T-helper 1 cell treated with Interleukin-12 subunit alpha and Interleukin-12 subunit beta and Interleukin-4 antibody, amounts not matched to agents 30 μg/mL and 1 μg/mL, for 36 hours (primary cell): ENCODE measurements around the gene WBP4.
"Not testable (repeated sequence)": the region's sequence is repeated elsewhere in the genome, so short reads cannot be mapped to it uniquely, and the experiment has no call there.

Source experiments
- H3K27ac Mint-ChIP-seq: one replicate; pipeline ENCODE4 v1.8.0; 2021; ENCODE audit warnings: mild to moderate bottlenecking, mixed read lengths
- H3K27me3 Mint-ChIP-seq: one replicate; pipeline ENCODE4 v1.8.0; 2021; ENCODE audit warnings: low read depth, mixed read lengths
- H3K36me3 Mint-ChIP-seq: one replicate; pipeline ENCODE4 v1.8.0; 2021; ENCODE audit warnings: low read depth, mixed read lengths
- H3K4me1 Mint-ChIP-seq: one replicate; pipeline ENCODE4 v1.8.0; 2021; ENCODE audit warnings: low read depth, mixed read lengths
- H3K4me3 Mint-ChIP-seq: one replicate; pipeline ENCODE4 v1.8.0; 2021; ENCODE audit warnings: mild to moderate bottlenecking, moderate library complexity, mixed read lengths
- H3K9me3 Mint-ChIP-seq: one replicate; pipeline ENCODE4 v1.8.0; 2021; ENCODE audit warnings: mixed read lengths

The WBP4 gene

DNA sequence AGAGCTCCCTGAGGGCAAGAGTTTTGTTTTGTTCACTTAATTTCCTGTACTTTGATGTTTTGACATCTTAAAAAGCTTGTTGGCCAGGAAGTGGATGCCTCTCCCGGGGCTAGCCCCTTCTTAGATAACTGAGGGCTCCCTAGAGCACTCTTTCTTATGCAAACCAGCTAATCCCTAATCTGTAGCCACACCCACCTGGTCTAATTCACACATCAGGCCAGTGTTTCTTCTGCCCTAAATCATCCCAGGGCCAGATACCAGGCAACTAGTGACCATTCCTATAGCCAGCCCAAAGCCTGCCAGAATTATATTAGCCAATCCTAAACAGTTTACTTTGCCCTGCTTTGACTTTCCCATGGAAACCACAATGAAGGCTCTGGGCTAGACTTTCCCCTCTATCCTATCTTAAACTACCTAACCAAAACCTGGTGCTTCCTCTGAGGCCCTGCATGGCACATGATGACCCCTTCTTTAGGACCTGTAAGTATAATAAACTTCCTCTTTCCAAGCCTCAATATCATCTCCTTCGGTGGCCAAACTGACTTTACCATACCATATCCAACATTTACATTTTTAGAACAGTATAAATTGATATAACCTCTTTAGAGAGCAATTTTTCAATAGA, 24.8 kb downstream of the WBP4 start:
- Mint-ChIP-seq H3K27ac (no peak overlapping the region), H3K27me3 (no peaks in the 10 kb centered on the region), H3K9me3 (peaks cover 8% of the 10 kb centered on the region), H3K4me1 (no peaks in the 10 kb centered on the region), H3K36me3 (peaks cover 23% of the 10 kb centered on the region), H3K4me3 (no peak overlapping the region)

DNA sequence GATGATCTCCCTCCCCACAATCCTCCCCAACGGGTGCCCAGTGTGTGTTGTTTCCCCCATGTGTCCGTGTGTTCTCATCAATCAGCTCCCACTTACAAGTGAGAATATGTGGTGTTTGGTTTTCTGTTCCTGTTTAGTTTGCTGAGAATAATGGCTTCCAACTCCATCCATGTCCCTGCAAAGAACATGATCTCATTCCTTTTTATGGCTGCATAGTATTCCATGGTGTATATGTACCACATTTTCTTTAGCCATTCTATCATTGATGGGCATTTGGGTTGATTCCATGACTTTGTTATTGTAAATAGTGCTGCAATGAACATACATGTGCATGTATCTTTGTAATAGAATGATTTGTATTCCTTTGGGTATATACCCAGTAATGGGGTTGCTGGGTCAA, 34.4 kb downstream of the WBP4 start:
- not testable (repeated sequence) for H3K4me3 Mint-ChIP-seq, H3K9me3 Mint-ChIP-seq

DNA sequence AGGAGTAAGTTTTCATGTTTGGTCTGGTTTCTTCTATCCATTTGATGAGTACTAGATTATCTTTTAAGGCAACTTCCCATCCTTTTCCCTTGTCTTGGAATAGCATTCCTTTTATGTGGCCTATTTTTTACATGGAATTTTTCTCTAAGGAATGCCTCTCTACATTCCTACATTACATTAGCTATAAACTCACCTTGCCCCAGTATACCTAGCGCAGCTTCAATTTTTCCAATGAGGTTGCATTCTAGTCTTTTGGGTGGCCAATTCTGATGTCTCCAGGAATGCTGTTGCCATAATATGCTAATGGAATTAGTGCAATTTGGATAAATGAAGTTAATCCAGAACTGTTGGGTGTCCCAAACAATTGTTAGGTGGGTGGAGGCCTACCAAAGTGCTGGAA, 37.5 kb downstream of the WBP4 start:
- H3K27ac Mint-ChIP-seq = no peak overlapping the region
- H3K9me3 Mint-ChIP-seq = no peaks in the 10 kb centered on the region
- no peak overlapping the region for H3K4me3 Mint-ChIP-seq
- H3K4me1 Mint-ChIP-seq = no peaks in the 10 kb centered on the region
- peaks cover 4% of the 10 kb centered on the region for H3K27me3 Mint-ChIP-seq
- H3K36me3 Mint-ChIP-seq = no peaks in the 10 kb centered on the region

More for the DNA sequence above, 34.4 kb downstream of the WBP4 start:
- H3K27me3 Mint-ChIP-seq, H3K27ac Mint-ChIP-seq, H3K36me3 Mint-ChIP-seq, H3K4me1 Mint-ChIP-seq: not testable (repeated sequence)

DNA sequence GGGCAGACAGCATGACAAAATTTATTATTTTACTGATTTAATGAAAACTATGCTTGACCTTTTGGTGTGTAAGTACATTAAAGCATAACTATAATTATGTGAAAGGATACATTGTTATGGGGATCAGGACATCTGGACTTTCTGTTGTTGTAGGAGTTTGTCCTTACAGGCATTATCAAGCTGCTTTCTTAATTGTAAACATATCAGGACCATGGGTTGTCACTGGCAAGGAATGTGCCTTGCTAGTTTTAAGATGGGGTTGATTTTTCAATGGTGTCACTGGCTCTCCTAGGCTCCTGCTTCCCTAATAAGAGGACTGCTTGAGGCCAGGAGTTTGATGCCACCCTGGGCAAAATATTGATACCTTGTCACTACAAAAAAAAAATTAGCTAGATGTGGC, 38.7 kb downstream of the WBP4 start:
- Mint-ChIP-seq H3K36me3 (no peaks in the 10 kb centered on the region), H3K4me3 (no peak overlapping the region), H3K27ac (no peak overlapping the region), H3K27me3 (peaks cover 4% of the 10 kb centered on the region), H3K9me3 (no peaks in the 10 kb centered on the region), H3K4me1 (no peaks in the 10 kb centered on the region)

DNA sequence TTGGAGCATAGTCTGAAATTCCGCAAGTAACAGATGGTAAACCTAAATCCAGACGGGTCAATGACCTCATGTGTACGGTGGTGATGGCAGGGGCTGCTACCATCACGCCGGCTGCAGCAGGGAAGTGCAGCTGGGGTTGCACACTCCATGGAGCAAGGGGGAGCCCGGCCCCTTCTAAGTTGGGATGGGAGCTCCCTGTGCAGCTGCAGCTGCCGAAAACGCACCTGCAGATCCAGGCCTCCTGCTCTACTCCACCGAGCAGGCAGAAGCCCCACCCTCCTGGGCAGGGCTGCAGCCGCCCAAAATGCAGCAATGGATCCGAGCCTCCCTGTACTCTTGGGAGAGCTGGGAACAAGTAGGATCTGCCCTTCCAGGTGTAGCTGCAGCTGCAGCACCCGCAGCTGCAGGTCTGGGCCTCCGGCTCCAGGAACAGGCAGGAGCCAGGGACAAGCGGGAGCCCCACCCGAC, 45.8 kb downstream of the WBP4 start:
- Mint-ChIP-seq H3K4me3 (no peak overlapping the region), H3K27me3 (no peaks in the 10 kb centered on the region), H3K27ac (no peak overlapping the region), H3K9me3 (no peaks in the 10 kb centered on the region), H3K4me1 (no peaks in the 10 kb centered on the region), H3K36me3 (no peaks in the 10 kb centered on the region)

DNA sequence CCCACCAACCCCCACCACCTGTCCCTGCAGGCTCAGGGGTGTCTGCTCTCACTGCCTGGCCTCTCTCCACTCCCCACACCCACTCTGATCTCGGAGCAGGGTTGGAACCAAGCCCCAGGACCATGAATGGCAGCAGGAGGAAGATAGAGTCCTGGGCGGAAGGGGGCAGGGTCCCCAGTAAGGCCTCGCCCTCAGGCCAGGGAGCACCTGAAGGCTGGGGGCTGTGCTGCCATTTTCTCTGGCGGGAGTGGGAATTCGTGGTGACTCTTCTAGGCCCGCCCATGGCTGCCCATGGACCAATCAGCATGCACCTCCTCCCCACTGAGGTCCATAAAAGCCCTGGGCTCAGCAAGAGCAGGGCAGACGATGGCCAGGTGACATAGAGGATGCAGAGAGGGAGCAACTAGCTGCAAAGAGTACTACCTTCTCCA, 46.3 kb downstream of the WBP4 start:
- Mint-ChIP-seq H3K9me3 (no peaks in the 10 kb centered on the region), H3K36me3 (no peaks in the 10 kb centered on the region), H3K27ac (no peak overlapping the region), H3K4me1 (no peaks in the 10 kb centered on the region), H3K4me3 (no peak overlapping the region), H3K27me3 (no peaks in the 10 kb centered on the region)

DNA sequence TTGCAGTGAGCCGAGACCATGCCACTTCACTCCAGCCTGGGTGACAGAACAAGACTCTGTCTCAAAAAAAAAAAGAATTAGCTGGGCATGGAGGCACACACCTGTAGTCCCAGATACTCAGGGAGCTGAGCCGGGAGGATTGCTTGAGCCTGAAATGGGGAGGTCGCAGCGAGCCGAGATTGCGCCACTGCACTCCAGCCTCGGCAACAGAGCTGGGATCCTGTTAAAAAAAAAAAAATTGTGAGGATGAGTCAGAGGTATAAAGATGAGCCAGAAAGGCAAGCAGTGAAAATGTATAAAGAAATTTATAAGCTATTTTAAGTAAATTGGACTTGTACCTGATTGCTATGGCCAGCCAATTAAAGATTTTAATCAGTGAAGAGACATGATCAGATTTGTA, 50.1 kb downstream of the WBP4 start:
- no peaks in the 10 kb centered on the region for H3K36me3 Mint-ChIP-seq
- H3K9me3 Mint-ChIP-seq = no peaks in the 10 kb centered on the region
- no peak overlapping the region for H3K27ac Mint-ChIP-seq
- H3K4me1 Mint-ChIP-seq = no peaks in the 10 kb centered on the region
- H3K4me3 Mint-ChIP-seq = no peak overlapping the region
- H3K27me3 Mint-ChIP-seq = no peaks in the 10 kb centered on the region

DNA sequence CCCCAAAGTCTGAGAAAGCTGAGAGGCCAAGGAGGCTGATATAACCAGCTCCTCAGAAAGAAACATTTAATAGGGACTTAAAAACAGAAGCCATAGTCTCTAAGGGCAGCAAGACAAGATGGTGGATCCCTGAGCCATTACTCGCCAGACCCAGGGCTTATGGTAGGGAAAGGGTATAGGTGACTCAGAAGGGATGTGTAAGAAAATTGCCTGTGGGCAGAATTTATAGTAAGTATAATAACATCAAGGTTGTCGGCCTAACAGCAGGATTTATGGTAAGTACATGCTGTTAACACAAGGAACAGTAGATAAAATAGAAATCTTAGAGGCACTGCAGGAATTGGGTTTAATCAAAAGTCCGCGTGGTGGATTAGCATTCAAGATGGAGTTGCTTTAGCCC, 56.6 kb downstream of the WBP4 start:
- Mint-ChIP-seq H3K4me1 (no peaks in the 10 kb centered on the region), H3K27ac (no peak overlapping the region), H3K4me3 (no peak overlapping the region), H3K27me3 (no peaks in the 10 kb centered on the region), H3K9me3 (no peaks in the 10 kb centered on the region), H3K36me3 (no peaks in the 10 kb centered on the region)

DNA sequence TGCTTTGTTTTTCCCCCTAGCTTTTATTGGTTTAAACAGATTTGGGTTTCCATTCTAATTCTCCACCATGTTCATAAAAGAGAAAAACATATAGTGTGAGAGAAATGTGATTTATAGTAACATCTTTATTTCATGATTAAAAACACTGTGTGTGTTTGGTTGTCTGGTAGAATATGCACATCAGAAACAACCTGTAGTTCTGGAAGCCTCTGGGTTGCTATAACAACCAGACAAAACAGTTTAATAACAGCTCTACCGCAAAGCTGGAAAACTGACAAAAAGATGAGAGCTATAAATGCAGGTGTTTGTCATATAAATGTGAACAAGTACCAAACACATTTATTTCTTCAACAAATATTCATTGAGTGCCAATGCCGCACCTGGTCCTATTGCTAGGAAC, 61.5 kb downstream of the WBP4 start:
- no peak overlapping the region for H3K27ac Mint-ChIP-seq
- no peaks in the 10 kb centered on the region for H3K27me3 Mint-ChIP-seq
- H3K9me3 Mint-ChIP-seq = peaks cover 3% of the 10 kb centered on the region
- H3K4me1 Mint-ChIP-seq = no peaks in the 10 kb centered on the region
- H3K36me3 Mint-ChIP-seq = peaks cover 4% of the 10 kb centered on the region
- H3K4me3 Mint-ChIP-seq = no peak overlapping the region

DNA sequence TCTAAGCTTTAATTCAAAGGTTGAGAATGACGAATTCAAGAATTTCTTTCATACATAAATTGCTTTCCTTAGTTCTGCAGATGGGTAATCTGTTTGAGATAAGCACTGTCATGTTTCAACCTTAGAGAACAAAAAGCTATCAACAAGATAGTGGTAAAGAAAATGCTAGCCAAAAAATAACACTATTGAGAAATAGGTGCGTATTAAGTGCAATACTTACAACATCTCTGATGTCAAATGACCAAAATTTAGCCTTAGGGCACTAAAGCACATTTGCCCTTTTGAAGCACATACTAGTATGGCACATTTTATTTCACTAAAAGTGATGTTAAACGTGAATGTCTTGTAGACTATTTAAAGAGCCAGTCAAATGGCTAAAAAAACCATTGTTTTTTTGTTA, 66.4 kb downstream of the WBP4 start:
- Mint-ChIP-seq H3K27ac (no peak overlapping the region), H3K9me3 (peaks cover 3% of the 10 kb centered on the region)

DNA sequence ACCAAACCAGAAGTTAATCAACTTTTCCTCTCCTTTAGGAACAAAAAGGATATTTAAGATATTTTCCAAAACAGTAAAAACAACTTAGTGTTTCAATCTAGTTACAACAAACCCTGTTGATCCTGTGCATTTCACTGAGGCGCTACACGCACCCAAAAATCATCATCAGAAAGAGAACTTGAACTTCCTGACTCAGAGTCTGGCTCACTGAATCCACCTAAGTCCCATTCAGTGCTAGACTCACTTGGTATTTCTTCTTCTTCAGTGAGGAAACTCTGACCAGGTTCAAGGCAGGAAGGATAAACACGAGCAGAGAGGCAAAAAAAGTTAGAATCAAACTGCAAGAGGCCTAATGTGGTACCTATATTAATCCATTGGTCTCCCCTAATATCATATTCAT, 69.0 kb downstream of the WBP4 start:
- H3K36me3 Mint-ChIP-seq = peaks cover 15% of the 10 kb centered on the region
- H3K4me1 Mint-ChIP-seq = peaks cover 34% of the 10 kb centered on the region
- peaks cover 3% of the 10 kb centered on the region for H3K9me3 Mint-ChIP-seq
- peak overlapping the region; percentile 10 for H3K27ac Mint-ChIP-seq
- peak overlapping the region; percentile 95 for H3K4me3 Mint-ChIP-seq
- H3K27me3 Mint-ChIP-seq = no peaks in the 10 kb centered on the region

More for the DNA sequence above, 66.4 kb downstream of the WBP4 start:
- Mint-ChIP-seq H3K27me3 (no peaks in the 10 kb centered on the region), H3K4me3 (no peak overlapping the region), H3K4me1 (peaks cover 23% of the 10 kb centered on the region), H3K36me3 (peaks cover 15% of the 10 kb centered on the region)

DNA sequence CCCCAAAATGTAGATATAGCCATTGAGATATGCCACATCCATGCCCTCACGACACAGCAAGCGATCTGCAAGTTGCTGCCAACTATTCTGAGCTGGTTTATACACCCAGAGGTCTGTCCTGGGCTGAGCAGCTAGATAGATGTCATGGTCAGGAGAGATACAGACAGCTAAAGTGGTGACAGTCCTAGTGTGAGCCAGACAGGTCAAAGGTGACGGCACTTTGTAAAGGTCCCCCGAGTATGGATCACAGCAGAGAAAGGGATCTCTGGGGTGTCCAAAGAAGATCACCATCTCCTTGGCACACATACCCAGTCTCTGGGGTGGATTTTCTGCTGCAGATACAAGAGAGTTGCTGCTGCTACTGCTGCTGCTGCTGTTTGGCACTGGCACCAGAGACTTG, 69.9 kb downstream of the WBP4 start:
- peak overlapping the region; percentile 95 for H3K4me3 Mint-ChIP-seq
- H3K36me3 Mint-ChIP-seq = peaks cover 15% of the 10 kb centered on the region
- H3K27ac Mint-ChIP-seq = peak overlapping the region; percentile 10
- peaks cover 34% of the 10 kb centered on the region for H3K4me1 Mint-ChIP-seq
- H3K27me3 Mint-ChIP-seq, H3K9me3 Mint-ChIP-seq: not testable (repeated sequence)

DNA sequence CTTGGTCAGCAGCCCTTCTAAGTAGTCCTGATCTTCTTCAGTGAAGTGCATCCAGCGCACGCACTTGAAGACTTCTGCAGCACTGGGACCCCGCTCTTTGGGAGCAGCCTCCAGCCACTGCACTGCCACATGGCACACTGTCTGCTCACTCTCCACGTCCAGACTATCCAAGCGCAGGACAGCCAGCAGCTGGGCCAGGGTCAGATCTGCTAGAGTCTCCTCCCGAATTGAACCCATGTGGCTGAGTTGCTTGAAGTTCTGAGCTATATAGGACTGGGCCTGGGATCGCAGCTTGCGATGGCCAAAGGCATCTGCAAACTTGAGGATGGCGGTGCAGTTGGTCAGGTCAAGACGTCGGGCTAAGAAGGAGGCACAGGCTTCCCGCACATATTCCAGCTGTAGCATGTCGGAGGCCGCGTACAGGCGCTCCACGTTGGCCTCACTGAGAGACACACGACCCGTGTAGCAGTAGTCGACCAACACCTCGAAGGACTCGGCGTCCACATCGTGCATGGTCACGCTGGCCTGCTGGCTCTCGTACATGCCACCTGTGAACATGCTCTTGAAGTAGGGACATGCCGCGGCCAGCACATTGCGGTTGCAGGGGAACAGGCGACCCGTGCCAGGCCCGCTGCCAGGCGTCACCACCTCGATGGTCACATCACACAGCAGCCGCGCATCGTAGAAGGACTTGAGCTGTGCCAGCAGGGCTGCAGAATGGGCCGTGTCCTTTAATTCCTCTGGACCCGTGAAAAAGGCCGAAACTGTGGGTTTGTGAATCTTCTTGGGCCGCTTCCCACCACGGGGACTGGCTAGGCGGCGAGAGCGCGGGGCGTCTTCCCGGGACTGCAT, 70.6 kb downstream of the WBP4 start:
- peaks cover 14% of the 10 kb centered on the region for H3K36me3 Mint-ChIP-seq
- peaks cover 34% of the 10 kb centered on the region for H3K4me1 Mint-ChIP-seq
- peak overlapping the region; percentile 90 for H3K27ac Mint-ChIP-seq
- H3K4me3 Mint-ChIP-seq = peak overlapping the region; percentile 95
- H3K9me3 Mint-ChIP-seq, H3K27me3 Mint-ChIP-seq: not testable (repeated sequence)

DNA sequence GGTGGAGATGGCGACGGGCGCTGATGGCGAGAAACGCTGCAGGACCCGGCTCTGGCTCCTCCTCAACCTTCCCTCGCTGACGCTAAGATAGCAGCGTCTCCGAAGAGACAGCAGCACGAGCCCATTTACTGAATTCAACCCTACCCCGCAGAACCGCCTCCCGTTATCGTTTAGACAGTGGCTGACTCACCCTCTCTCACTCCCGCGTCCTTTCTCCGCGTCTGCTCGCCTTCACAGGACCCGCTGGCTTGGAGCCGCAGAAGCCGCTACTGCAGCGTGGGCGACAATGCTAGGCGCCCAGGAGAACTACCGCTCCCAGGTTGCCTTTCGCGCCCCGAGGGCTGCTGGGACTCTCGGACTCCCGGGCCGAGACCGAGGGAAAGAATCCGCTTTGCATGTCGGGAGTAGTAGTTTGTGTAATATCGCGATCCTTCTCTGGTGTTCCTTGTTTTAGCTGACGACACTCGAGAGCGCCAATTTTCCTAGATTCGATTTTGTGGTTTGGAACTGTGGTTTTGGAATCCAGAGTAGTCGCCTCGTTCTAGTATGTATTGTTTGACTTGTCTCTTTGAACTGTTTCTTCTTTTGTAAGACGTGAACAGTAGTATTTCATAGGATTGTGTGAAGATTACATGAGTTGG, 71.3 kb downstream of the WBP4 start, which contains the start of gene KBTBD6:
KBTBD6 (minus strand) TSS at position 291 of the 641 bp plus-strand sequence. CDS start 291 bp downstream, outside the sequence.
- no peaks in the 10 kb centered on the region for H3K27me3 Mint-ChIP-seq
- H3K9me3 Mint-ChIP-seq = no peaks in the 10 kb centered on the region

More for the DNA sequence above, 71.3 kb downstream of the WBP4 start, which contains the start of gene KBTBD6:
- Mint-ChIP-seq H3K36me3 (peaks cover 16% of the 10 kb centered on the region), H3K27ac (peak within 1 kb of the TSS; percentile 90), H3K4me3 (peak within 1 kb of the TSS; percentile 95), H3K4me1 (peaks cover 34% of the 10 kb centered on the region)
